Measurements from ENCODE around the gene CD69. TPM values are rescaled to one million over a fixed set of nuclear protein-coding genes. Genes with fewer than 3 reads are reported as not detected.

CD69 gene
- total RNA-seq, 1 donor from 2014 or later = not detected

DNA sequence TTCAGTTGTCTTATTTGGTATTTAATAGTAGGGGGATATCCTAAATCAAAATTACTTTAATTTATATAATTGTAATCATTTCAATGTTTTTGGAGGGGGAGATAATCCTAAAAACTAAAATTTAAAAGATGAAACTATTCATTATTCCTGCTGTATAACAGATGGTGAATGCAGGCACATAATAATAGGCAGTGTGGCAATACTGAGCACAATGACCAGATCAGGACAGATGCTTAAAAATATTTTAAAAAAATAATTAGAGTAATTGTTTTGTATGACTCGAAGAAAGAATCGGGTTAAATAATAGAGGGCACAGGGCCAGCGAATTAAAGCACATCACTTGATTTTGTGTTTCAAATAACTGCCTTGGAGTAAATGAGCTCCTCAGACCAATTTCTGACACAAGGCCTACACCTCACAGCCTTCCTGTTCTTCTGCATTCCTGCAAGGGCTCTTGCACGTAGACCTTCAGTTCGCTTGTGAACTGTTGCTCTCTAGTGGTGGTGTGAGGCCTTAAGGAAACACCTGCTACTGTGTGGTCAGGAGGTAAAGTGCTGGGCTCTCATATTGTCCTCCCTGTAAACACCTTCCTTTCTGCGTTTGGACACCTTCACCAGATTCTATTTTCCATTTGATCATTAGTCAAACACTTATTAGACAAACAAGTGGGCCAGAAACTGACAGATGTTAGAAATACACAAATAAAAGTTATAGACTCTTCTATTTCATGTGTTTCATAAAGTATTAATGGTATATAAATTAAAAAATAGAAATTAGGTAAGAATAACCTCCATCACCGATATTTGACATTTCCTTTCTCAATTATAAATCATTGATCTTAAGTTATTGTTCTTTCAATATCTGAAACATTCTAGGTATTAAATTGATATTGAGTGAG is 37.3 kb upstream of the CD69 start:
- H3K36me3 ChIP-seq = no peaks in the 10 kb centered on the region
- peak; percentile 82 for DNase-seq (ENCODE audit: low spot score)
- Mint-ChIP-seq H3K27me3 (ENCODE audit: insufficient read depth, low read depth) (no peaks in the 10 kb centered on the region), H3K36me3 (no peaks in the 10 kb centered on the region), H3K27ac (no peak overlapping the region), H3K4me1 (no peaks in the 10 kb centered on the region), H3K9me3 (no peaks in the 10 kb centered on the region), H3K4me3 (no peak overlapping the region)
- H3K4me2 ChIP-seq = no peak overlapping the region
- no peaks in the 10 kb centered on the region for H4K20me1 ChIP-seq (ENCODE audit: low read depth)
- no peak overlapping the region for H3K27ac ChIP-seq
- no peak overlapping the region for H2AFZ ChIP-seq (replicated peaks)
- no peaks in the 10 kb centered on the region for H3K27me3 ChIP-seq
- TF ChIP-seq EZH2phosphoT487 (IDR thresholded peaks at IDR 0.05) (no peak), EZH2 (IDR thresholded peaks at IDR 0.05) (no peak)
- TF ChIP-seq, protein P1, sequence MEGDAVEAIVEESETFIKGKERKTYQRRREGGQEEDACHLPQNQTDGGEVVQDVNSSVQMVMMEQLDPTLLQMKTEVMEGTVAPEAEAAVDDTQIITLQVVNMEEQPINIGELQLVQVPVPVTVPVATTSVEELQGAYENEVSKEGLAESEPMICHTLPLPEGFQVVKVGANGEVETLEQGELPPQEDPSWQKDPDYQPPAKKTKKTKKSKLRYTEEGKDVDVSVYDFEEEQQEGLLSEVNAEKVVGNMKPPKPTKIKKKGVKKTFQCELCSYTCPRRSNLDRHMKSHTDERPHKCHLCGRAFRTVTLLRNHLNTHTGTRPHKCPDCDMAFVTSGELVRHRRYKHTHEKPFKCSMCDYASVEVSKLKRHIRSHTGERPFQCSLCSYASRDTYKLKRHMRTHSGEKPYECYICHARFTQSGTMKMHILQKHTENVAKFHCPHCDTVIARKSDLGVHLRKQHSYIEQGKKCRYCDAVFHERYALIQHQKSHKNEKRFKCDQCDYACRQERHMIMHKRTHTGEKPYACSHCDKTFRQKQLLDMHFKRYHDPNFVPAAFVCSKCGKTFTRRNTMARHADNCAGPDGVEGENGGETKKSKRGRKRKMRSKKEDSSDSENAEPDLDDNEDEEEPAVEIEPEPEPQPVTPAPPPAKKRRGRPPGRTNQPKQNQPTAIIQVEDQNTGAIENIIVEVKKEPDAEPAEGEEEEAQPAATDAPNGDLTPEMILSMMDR (IDR thresholded peaks at IDR 0.05) = peak; percentile 63
- no peaks in the 10 kb centered on the region for H3K9me3 ChIP-seq (ENCODE audit: low read depth)
- H3K4me3 ChIP-seq = no peak overlapping the region
- H3K9ac ChIP-seq = no peak overlapping the region
- no peaks in the 10 kb centered on the region for H3K4me1 ChIP-seq
- no peaks in the 10 kb centered on the region for H3K79me2 ChIP-seq (ENCODE audit: low read depth)
- H3F3A ChIP-seq (ENCODE audit: low read depth) = no peaks in the 10 kb centered on the region

DNA sequence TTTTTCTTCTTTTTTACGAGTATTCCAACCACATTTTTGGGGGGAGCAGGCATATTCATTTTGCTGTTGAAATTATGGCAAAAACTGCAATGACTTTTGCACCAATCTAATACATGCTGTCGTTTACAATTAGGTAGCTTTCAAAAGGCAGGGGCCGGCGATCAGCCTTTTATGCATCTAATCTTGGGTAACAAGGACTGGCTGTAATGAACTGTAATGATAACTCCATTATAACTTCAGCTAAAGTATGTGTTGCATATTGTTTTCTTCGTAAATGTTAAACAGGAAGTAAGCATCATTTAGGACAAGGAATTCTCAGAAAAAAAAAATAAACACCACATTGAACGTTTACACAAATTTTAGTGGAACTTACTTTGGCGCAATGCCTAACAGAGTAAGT is 36.3 kb upstream of the CD69 start:
- H3K27ac ChIP-seq = no peak overlapping the region
- no peaks in the 10 kb centered on the region for H3K36me3 ChIP-seq
- H3K4me1 ChIP-seq = no peaks in the 10 kb centered on the region
- TF ChIP-seq EZH2phosphoT487 (IDR thresholded peaks at IDR 0.05) (no peak), EZH2 (IDR thresholded peaks at IDR 0.05) (no peak)
- TF ChIP-seq, protein P1 (IDR thresholded peaks at IDR 0.05) = no peak
- H3K79me2 ChIP-seq (ENCODE audit: low read depth) = no peaks in the 10 kb centered on the region
- no peak overlapping the region for H3K4me2 ChIP-seq
- Mint-ChIP-seq H3K27me3 (ENCODE audit: insufficient read depth, low read depth) (no peaks in the 10 kb centered on the region), H3K4me1 (no peaks in the 10 kb centered on the region), H3K36me3 (no peaks in the 10 kb centered on the region), H3K4me3 (no peak overlapping the region), H3K27ac (no peak overlapping the region), H3K9me3 (no peaks in the 10 kb centered on the region)
- no peaks in the 10 kb centered on the region for H4K20me1 ChIP-seq (ENCODE audit: low read depth)
- H3F3A ChIP-seq (ENCODE audit: low read depth) = no peaks in the 10 kb centered on the region
- H3K27me3 ChIP-seq = no peaks in the 10 kb centered on the region
- DNase-seq (ENCODE audit: low spot score) = no peak
- H3K4me3 ChIP-seq = no peak overlapping the region
- H3K9me3 ChIP-seq (ENCODE audit: low read depth) = no peaks in the 10 kb centered on the region
- no peak overlapping the region for H2AFZ ChIP-seq (replicated peaks)
- no peak overlapping the region for H3K9ac ChIP-seq

DNA sequence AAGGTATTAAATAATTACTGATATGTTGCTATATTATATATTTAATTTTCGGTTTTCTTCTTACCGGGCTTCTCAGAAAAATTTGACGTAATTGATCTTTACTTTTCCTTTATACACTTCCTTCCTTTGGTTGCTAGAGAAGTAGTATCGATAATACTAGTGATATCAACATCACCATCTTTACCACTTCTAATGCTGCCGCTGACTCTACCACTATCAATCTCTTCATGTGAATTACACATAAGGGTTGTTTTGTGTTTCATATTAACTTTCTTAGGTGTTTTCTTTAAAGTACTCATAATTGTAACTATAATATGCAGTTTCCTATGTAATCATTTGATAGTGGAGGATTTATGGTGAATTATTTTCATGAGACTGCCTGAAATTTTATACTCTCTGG is 35.6 kb upstream of the CD69 start:
- no peaks in the 10 kb centered on the region for H3K27me3 Mint-ChIP-seq (ENCODE audit: insufficient read depth, low read depth)
- H3K4me3 Mint-ChIP-seq = no peak overlapping the region
- no peaks in the 10 kb centered on the region for H3K9me3 ChIP-seq (ENCODE audit: low read depth)
- H3K4me3 ChIP-seq = no peak overlapping the region
- H3K27ac ChIP-seq = no peak overlapping the region
- H3K27ac Mint-ChIP-seq = no peak overlapping the region
- no peak overlapping the region for H3K4me2 ChIP-seq
- H3K36me3 Mint-ChIP-seq = no peaks in the 10 kb centered on the region
- no peaks in the 10 kb centered on the region for H3K79me2 ChIP-seq (ENCODE audit: low read depth)
- H3F3A ChIP-seq (ENCODE audit: low read depth) = no peaks in the 10 kb centered on the region
- no peaks in the 10 kb centered on the region for H3K36me3 ChIP-seq
- no peaks in the 10 kb centered on the region for H3K4me1 Mint-ChIP-seq
- no peak overlapping the region for H3K9ac ChIP-seq
- no peaks in the 10 kb centered on the region for H3K27me3 ChIP-seq
- no peaks in the 10 kb centered on the region for H4K20me1 ChIP-seq (ENCODE audit: low read depth)
- TF ChIP-seq, protein P1 (IDR thresholded peaks at IDR 0.05) = no peak
- TF ChIP-seq EZH2phosphoT487 (IDR thresholded peaks at IDR 0.05) (no peak), EZH2 (IDR thresholded peaks at IDR 0.05) (no peak)
- H3K9me3 Mint-ChIP-seq = no peaks in the 10 kb centered on the region
- DNase-seq (ENCODE audit: low spot score) = no peak
- no peaks in the 10 kb centered on the region for H3K4me1 ChIP-seq
- no peak overlapping the region for H2AFZ ChIP-seq (replicated peaks)

Measured in neural progenitor cell (in vitro differentiated cells).